ENCODE measurements around the gene PLXNA4.
A peak's percentile ranks its signal among the peaks of the same experiment; 100 is the strongest.

PLXNA4 gene

GRCh38 chr7:132125872-132126595 lies 450.2 kb downstream of the PLXNA4 start:
- DNase-seq (ENCODE audit: low read depth) = no peak
- no peak overlapping the region for H3K4me3 ChIP-seq (ENCODE audit: low read depth, low read length)
- no peak for TF ChIP-seq CTCF (conservative IDR thresholded peaks at IDR 0.05; ENCODE audit: low read depth, low read length)

DNA sequence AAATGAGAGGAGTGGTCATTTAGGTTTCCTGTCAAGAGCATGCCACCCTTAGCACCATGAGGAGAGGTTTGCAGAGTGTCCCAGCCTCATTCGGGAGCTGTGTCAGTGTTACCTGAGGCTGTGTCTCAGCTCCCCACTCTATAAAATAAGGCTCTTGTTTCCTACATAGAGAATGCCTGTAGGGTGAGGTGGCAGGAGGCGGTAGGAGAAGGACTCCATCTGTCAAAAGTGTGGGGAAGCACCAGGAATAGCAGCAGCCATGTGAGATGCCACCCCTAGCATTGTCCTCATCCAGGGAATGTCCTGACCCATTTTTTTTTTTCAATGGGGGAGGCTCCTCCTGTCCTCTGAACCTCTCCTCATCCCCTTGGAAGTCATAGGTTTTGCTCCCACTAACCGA lies 451.2 kb downstream of the PLXNA4 start:
- no peak for TF ChIP-seq CTCF (conservative IDR thresholded peaks at IDR 0.05; ENCODE audit: low read depth, low read length)
- no peak for DNase-seq (ENCODE audit: low read depth)
- no peak overlapping the region for H3K4me3 ChIP-seq (ENCODE audit: low read depth, low read length)

DNA sequence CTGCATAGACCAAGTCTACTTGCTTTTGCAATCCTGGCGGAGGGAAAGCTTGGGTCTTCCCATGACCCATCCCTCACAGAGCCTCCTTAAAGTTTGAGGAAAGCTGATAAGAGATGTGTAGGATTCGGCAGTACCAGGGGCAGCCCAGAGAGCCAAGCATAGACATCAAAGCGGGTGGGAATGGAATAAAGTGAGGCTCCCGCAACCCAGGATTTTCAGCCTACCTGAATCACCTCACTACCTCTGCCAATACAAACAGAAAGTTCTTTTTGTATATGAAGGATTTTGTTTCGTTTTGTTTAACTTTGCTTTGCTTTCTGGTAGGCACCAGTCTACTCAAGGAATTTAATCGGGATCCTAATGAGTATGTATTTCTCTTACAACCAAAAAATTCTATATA lies 451.7 kb downstream of the PLXNA4 start:
- DNase-seq (ENCODE audit: low read depth) = no peak
- H3K4me3 ChIP-seq (ENCODE audit: low read depth, low read length) = no peak overlapping the region
- no peak for TF ChIP-seq CTCF (conservative IDR thresholded peaks at IDR 0.05; ENCODE audit: low read depth, low read length)

DNA sequence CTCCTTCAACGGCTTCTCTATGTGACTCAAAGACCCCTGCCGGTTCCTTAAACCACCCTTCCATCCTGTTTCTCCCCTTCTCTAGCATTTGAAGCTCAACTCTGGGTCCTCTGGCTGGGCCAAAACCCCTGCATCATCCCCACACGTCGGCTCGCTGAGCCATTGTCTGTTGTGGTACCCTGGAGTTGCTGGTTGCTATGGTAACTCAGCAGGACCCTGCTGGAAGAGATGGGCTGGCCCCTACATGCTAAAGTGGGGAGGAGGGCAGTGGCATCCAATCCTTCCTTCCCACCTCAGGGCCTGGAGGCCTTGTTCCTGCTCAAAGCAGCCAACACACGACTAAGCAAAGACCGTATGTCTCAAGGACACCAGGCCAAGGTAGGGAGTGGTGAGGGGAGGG lies 452.5 kb downstream of the PLXNA4 start:
- no peak for TF ChIP-seq CTCF (conservative IDR thresholded peaks at IDR 0.05; ENCODE audit: low read depth, low read length)
- H3K4me3 ChIP-seq (ENCODE audit: low read depth, low read length) = no peak overlapping the region
- no peak for DNase-seq (ENCODE audit: low read depth)

GRCh38 chr7:132122901-132123300 lies 453.4 kb downstream of the PLXNA4 start:
- no peak for TF ChIP-seq CTCF (conservative IDR thresholded peaks at IDR 0.05; ENCODE audit: low read depth, low read length)
- H3K4me3 ChIP-seq (ENCODE audit: low read depth, low read length) = no peak overlapping the region
- DNase-seq (ENCODE audit: low read depth) = no peak

GRCh38 chr7:132121987-132122386 lies 454.3 kb downstream of the PLXNA4 start:
- no peak for TF ChIP-seq CTCF (conservative IDR thresholded peaks at IDR 0.05; ENCODE audit: low read depth, low read length)
- no peak overlapping the region for H3K4me3 ChIP-seq (ENCODE audit: low read depth, low read length)
- DNase-seq (ENCODE audit: low read depth) = no peak

GRCh38 chr7:132118641-132119040 lies 457.6 kb downstream of the PLXNA4 start:
- TF ChIP-seq CTCF (conservative IDR thresholded peaks at IDR 0.05; ENCODE audit: low read depth, low read length) = no peak
- DNase-seq (ENCODE audit: low read depth) = peak; percentile 2

More at GRCh38 chr7:132118641-132119040, 457.6 kb downstream of the PLXNA4 start:
- H3K4me3 ChIP-seq (ENCODE audit: low read depth, low read length) = no peak overlapping the region

All from choroid plexus epithelial cell (primary cell).